NCI-H774 (cell line): ENCODE results near the gene PNKP.

ENCODE experiments used
- DNase-seq: peaks from one replicate; lab custom pipeline; 2025; lab: John Stamatoyannopoulos, UW

PNKP gene

GRCh38 chr19:49890349-49891311, 23.3 kb upstream of the PNKP start:
- DNase-seq = no peak

GRCh38 chr19:49889687-49890348, 22.4 kb upstream of the PNKP start:
- no peak for DNase-seq

GRCh38 chr19:49889038-49889686, 21.8 kb upstream of the PNKP start:
- DNase-seq = no peak

- DNase-seq = no peak
Measured at GRCh38 chr19:49888510-49888824, 21.1 kb upstream of the PNKP start.

- no peak for DNase-seq
Measured at GRCh38 chr19:49887665-49888509, 20.5 kb upstream of the PNKP start.

- DNase-seq = no peak
Measured at GRCh38 chr19:49887037-49887664, 19.8 kb upstream of the PNKP start.

GRCh38 chr19:49884760-49885159, 17.4 kb upstream of the PNKP start:
- no peak for DNase-seq

- DNase-seq = no peak
Measured at GRCh38 chr19:49884109-49884508, 16.7 kb upstream of the PNKP start.

- DNase-seq = no peak
Measured at GRCh38 chr19:49883094-49883493, 15.7 kb upstream of the PNKP start.

GRCh38 chr19:49882643-49883042, 15.3 kb upstream of the PNKP start:
- DNase-seq = no peak

- no peak for DNase-seq
Measured at GRCh38 chr19:49881672-49882394, 14.5 kb upstream of the PNKP start.

- no peak for DNase-seq
Measured at GRCh38 chr19:49881186-49881585, 13.8 kb upstream of the PNKP start.

GRCh38 chr19:49880162-49880869, 12.9 kb upstream of the PNKP start:
- DNase-seq = no peak

GRCh38 chr19:49879243-49879963, 12.0 kb upstream of the PNKP start:
- no peak for DNase-seq

GRCh38 chr19:49878744-49879070, 11.3 kb upstream of the PNKP start:
- no peak for DNase-seq

GRCh38 chr19:49877879-49878743, 10.7 kb upstream of the PNKP start:
- DNase-seq = peak; percentile 93

- peak; percentile 99 for DNase-seq
Measured at GRCh38 chr19:49877020-49877878, 9.9 kb upstream of the PNKP start, which contains the start of the genes AKT1S1 and TBC1D17. Gene AKT1S1, minus strand, starts transcription at chr19:49877355. Its CDS starts 4,060 bp downstream, at chr19:49873295. Gene TBC1D17, plus strand, starts transcription at chr19:49877702. Its CDS starts 22 bp downstream, at chr19:49877724.
